WTC11 (cell line): Measurements from ENCODE around the gene RAB24. TPM values are rescaled to one million over a fixed set of nuclear protein-coding genes. Genes with fewer than 3 reads are reported as not detected.

Experiments used
- ATAC-seq: fragments of 200-7000 bp; cut with Tn5 transposase; 2 replicates; pipeline ENCODE4 v1.10.0; 2021; ENCODE audit warnings: mild to moderate bottlenecking, moderate library complexity
- CTCF ChIA-PET: fragments of 300-600 bp; sonication (Branson Sonifier 250); formaldehyde crosslinking; loops from one replicate; lab custom pipeline; 2021; ENCODE audit warnings: antibody characterized with exemption; lab: Charles Lee
- POLR2A ChIA-PET: fragments of 350-600 bp; sonication (Branson Sonifier 250); formaldehyde crosslinking; loops from one replicate; lab custom pipeline; 2021; ENCODE audit warnings: antibody characterized with exemption; lab: Charles Lee
- DNase-seq: peaks from one replicate; pipeline ENCODE4 v3.0.0; 2021; ENCODE audit warnings: low spot score
- H3K27ac Mint-ChIP-seq: 2 replicates; pipeline ENCODE4 v1.8.0; 2021; ENCODE audit warnings: mixed read lengths
- H3K27me3 Mint-ChIP-seq: 2 replicates; pipeline ENCODE4 v1.8.0; 2021; ENCODE audit warnings: low read depth, mild to moderate bottlenecking, moderate library complexity, mixed read lengths
- H3K36me3 Mint-ChIP-seq: 2 replicates; pipeline ENCODE4 v1.8.0; 2021; ENCODE audit warnings: mixed read lengths
- H3K4me1 Mint-ChIP-seq: 2 replicates; pipeline ENCODE4 v1.8.0; 2022; ENCODE audit warnings: mixed read lengths
- H3K4me3 Mint-ChIP-seq: 2 replicates; pipeline ENCODE4 v1.8.0; 2021; ENCODE audit warnings: mild to moderate bottlenecking, moderate library complexity, mixed read lengths
- H3K9me3 Mint-ChIP-seq: 2 replicates; pipeline ENCODE4 v1.8.0; 2021; ENCODE audit warnings: mixed read lengths
- CDX4 ChIP-seq: fragments of 250-450 bp; sonication (Bioruptor Pico); IDR thresholded peaks from 2 replicates; pipeline ENCODE4 v1.9.0; 2021; ENCODE audit warnings: moderate library complexity, mild to moderate bottlenecking, inconsistent platforms, borderline replicate concordance
- FOXK1 ChIP-seq: sonication (generic); formaldehyde crosslinking; IDR thresholded peaks from 2 replicates; pipeline ENCODE4 v1.8.0; 2022; ENCODE audit warnings: mild to moderate bottlenecking, moderate library complexity, missing genetic modification reagents
- FOXP4 ChIP-seq: sonication (generic); formaldehyde crosslinking; IDR thresholded peaks from 2 replicates; pipeline ENCODE4 v1.8.0; 2022; ENCODE audit warnings: mild to moderate bottlenecking, missing genetic modification reagents
- IRF2 ChIP-seq: sonication (generic); formaldehyde crosslinking; IDR thresholded peaks from 2 replicates; pipeline ENCODE4 v1.8.0; 2022; ENCODE audit warnings: low read depth, missing genetic modification reagents, borderline replicate concordance
- MLX ChIP-seq: sonication (generic); formaldehyde crosslinking; IDR thresholded peaks from 2 replicates; pipeline ENCODE4 v1.8.1; 2023; ENCODE audit warnings: mild to moderate bottlenecking, missing genetic modification reagents, moderate library complexity
- NFE2L1 ChIP-seq: sonication (generic); formaldehyde crosslinking; IDR thresholded peaks from 2 replicates; pipeline ENCODE4 v1.8.1; 2023; ENCODE audit warnings: missing genetic modification reagents
- NR1H2 ChIP-seq: sonication (generic); formaldehyde crosslinking; IDR thresholded peaks from 2 replicates; pipeline ENCODE4 v1.9.0; 2021; ENCODE audit warnings: mild to moderate bottlenecking, moderate library complexity, missing genetic modification reagents
- PRDM15 ChIP-seq: sonication (generic); formaldehyde crosslinking; IDR thresholded peaks from 2 replicates; pipeline ENCODE4 v1.8.0; 2022; ENCODE audit warnings: missing genetic modification reagents
- RORB ChIP-seq: fragments of 250-450 bp; sonication (Bioruptor Pico); IDR thresholded peaks from 2 replicates; pipeline ENCODE4 v1.9.0; 2021; ENCODE audit warnings: mild to moderate bottlenecking
- SOX15 ChIP-seq: fragments of 250-450 bp; sonication (Bioruptor Pico); IDR thresholded peaks from 2 replicates; pipeline ENCODE4 v1.9.0; 2021; ENCODE audit warnings: mild to moderate bottlenecking
- SP1 ChIP-seq: sonication (generic); formaldehyde crosslinking; conservative IDR thresholded peaks from 2 replicates; pipeline ENCODE4 v1.8.1; 2022; ENCODE audit warnings: missing genetic modification reagents
- TEAD1 ChIP-seq: sonication (generic); formaldehyde crosslinking; IDR thresholded peaks from 2 replicates; pipeline ENCODE4 v1.8.0; 2022; ENCODE audit warnings: mild to moderate bottlenecking, missing genetic modification reagents
- TEAD4 ChIP-seq: sonication (generic); formaldehyde crosslinking; IDR thresholded peaks from 2 replicates; pipeline ENCODE4 v1.8.0; 2022; ENCODE audit warnings: mild to moderate bottlenecking, missing genetic modification reagents
- ZBTB21 ChIP-seq: sonication (generic); formaldehyde crosslinking; IDR thresholded peaks from 2 replicates; pipeline ENCODE4 v1.8.1; 2023; ENCODE audit warnings: mild to moderate bottlenecking, missing genetic modification reagents, borderline replicate concordance
- ZNF138 ChIP-seq: sonication (generic); formaldehyde crosslinking; conservative IDR thresholded peaks from 2 replicates; pipeline ENCODE4 v1.8.1; 2022; ENCODE audit warnings: mild to moderate bottlenecking, moderate library complexity, missing genetic modification reagents
- ZNF232 ChIP-seq: sonication (generic); formaldehyde crosslinking; IDR thresholded peaks from 2 replicates; pipeline ENCODE4 v1.8.0; 2022; ENCODE audit warnings: mild to moderate bottlenecking, missing genetic modification reagents
- ZNF281 ChIP-seq: sonication (generic); formaldehyde crosslinking; IDR thresholded peaks from 2 replicates; pipeline ENCODE4 v1.8.0; 2023; ENCODE audit warnings: mild to moderate bottlenecking, missing genetic modification reagents
- ZNF396 ChIP-seq: fragments of 250-450 bp; sonication (Bioruptor Pico); IDR thresholded peaks from 2 replicates; pipeline ENCODE4 v1.8.0; 2021; ENCODE audit warnings: mild to moderate bottlenecking, moderate library complexity, borderline replicate concordance
- ZNF512 ChIP-seq: sonication (generic); formaldehyde crosslinking; IDR thresholded peaks from 2 replicates; pipeline ENCODE4 v1.8.1; 2022; ENCODE audit warnings: missing genetic modification reagents, borderline replicate concordance
- total RNA-seq: library from RNA; stranded (reverse); gene quantifications from 3 replicates; pipeline ENCODE4 v1.2.3, GENCODE V29; 2021

RAB24 gene
- total RNA-seq, 1 experiment from 2014 or later, result 37.0 TPM

GRCh38 chr5:177295924-177296323, 7.6 kb downstream of the RAB24 start:
- POLR2A ChIA-PET, result no interaction called here
- CTCF ChIA-PET, result interaction anchor here (2.6 to 4.7 kb wide), 2 partner anchors 13 to 184 kb away, joined by 9 to 36 read pairs; no protein-coding TSS in a partner anchor

GRCh38 chr5:177294632-177295031, 8.9 kb downstream of the RAB24 start:
- ChIA-PET CTCF (interaction anchor here (0.9 to 1.8 kb wide), 2 partner anchors 15 to 183 kb away, joined by 3 read pairs; no protein-coding TSS in a partner anchor), POLR2A (no interaction called here)
- no peak overlapping the region for H3K4me3 Mint-ChIP-seq
- H3K4me1 Mint-ChIP-seq, result peaks cover 27% of the 10 kb centered on the region
- no peak for ATAC-seq
- peaks cover 56% of the 10 kb centered on the region for H3K36me3 Mint-ChIP-seq
- H3K27ac Mint-ChIP-seq, result no peak overlapping the region
- DNase-seq, result no peak
- H3K9me3 Mint-ChIP-seq, result no peaks in the 10 kb centered on the region
- TF ChIP-seq FOXP4 (CRISPR knock-in tag) (no peak), NFE2L1 (CRISPR knock-in tag) (no peak), RORB (no peak), ZNF281 (CRISPR knock-in tag) (no peak), MLX (no peak), ZNF232 (CRISPR knock-in tag) (no peak), ZBTB21 (CRISPR knock-in tag) (no peak), ZNF138 (CRISPR knock-in tag) (no peak)
- H3K27me3 Mint-ChIP-seq, result no peaks in the 10 kb centered on the region

More at GRCh38 chr5:177295924-177296323, 7.6 kb downstream of the RAB24 start:
- no peak overlapping the region for H3K4me3 Mint-ChIP-seq
- H3K4me1 Mint-ChIP-seq, result peaks cover 33% of the 10 kb centered on the region
- no peak for TF ChIP-seq TEAD1
- no peak for TF ChIP-seq FOXK1 (CRISPR knock-in tag)
- no peak for TF ChIP-seq SOX15 (CRISPR knock-in tag)
- no peaks in the 10 kb centered on the region for H3K27me3 Mint-ChIP-seq
- H3K36me3 Mint-ChIP-seq, result peaks cover 48% of the 10 kb centered on the region
- DNase-seq (no peak), ATAC-seq (no peak)
- no peaks in the 10 kb centered on the region for H3K9me3 Mint-ChIP-seq
- H3K27ac Mint-ChIP-seq, result peak overlapping the region; percentile 65; the same call in 1 of the 2 replicates

- CTCF ChIA-PET, result interaction anchor here (0.9 to 1.8 kb wide), 2 partner anchors 16 to 182 kb away, joined by 3 read pairs; no protein-coding TSS in a partner anchor
- H3K36me3 Mint-ChIP-seq, result peaks cover 62% of the 10 kb centered on the region
Measured at GRCh38 chr5:177293819-177294581, 9.5 kb downstream of the RAB24 start.

More at GRCh38 chr5:177293819-177294581, 9.5 kb downstream of the RAB24 start:
- no peak overlapping the region for H3K27ac Mint-ChIP-seq
- TF ChIP-seq IRF2 (CRISPR knock-in tag) (no peak), SP1 (no peak), ZNF396 (CRISPR knock-in tag) (no peak), ZNF512 (CRISPR knock-in tag) (no peak), PRDM15 (CRISPR knock-in tag) (no peak), CDX4 (no peak), TEAD4 (CRISPR knock-in tag) (no peak), MLX (no peak), NR1H2 (CRISPR knock-in tag) (no peak)
- TF ChIP-seq, all 79 proteins: peak for 0
- peaks cover 21% of the 10 kb centered on the region for H3K4me1 Mint-ChIP-seq
- DNase-seq (no peak), ATAC-seq (no peak)
- POLR2A ChIA-PET, result no interaction called here
- H3K9me3 Mint-ChIP-seq, result no peaks in the 10 kb centered on the region
- H3K27me3 Mint-ChIP-seq, result no peaks in the 10 kb centered on the region
- H3K4me3 Mint-ChIP-seq, result no peak overlapping the region
